Renal pelvis (tissue), 4 donors: ENCODE measurements around the gene PHACTR1. TPM values are rescaled to one million over a fixed set of nuclear protein-coding genes. Genes with fewer than 3 reads are reported as not detected.
A peak's percentile ranks its signal among the peaks of the same experiment; 100 is the strongest.

Experiments used
- DNase-seq: peaks from one replicate; pipeline ENCODE4 v3.0.0-alpha.2; 2013
- polyA plus RNA-seq, 3 donors: library from polyadenylated mRNA; unstranded; fragments of 120-200 nt; gene quantifications; one replicate each; pipeline ENCODE4 v1.2.1, GENCODE V29; 2013; ENCODE audit not compliant: insufficient read length in 3 of 3

The PHACTR1 gene
- polyA plus RNA-seq, 3 donors = 12.5 to 23.6 (median 17.9) TPM

- no peak for DNase-seq
Observed at GRCh38 chr6:13261464-13261994, 545.0 kb downstream of the PHACTR1 start.

GRCh38 chr6:13262302-13263230, 546.0 kb downstream of the PHACTR1 start:
- no peak for DNase-seq

- no peak for DNase-seq
Observed at GRCh38 chr6:13263669-13264068, 547.1 kb downstream of the PHACTR1 start.

GRCh38 chr6:13267142-13267651, 550.6 kb downstream of the PHACTR1 start:
- no peak for DNase-seq

- DNase-seq = peak; percentile 45
Observed at GRCh38 chr6:13268913-13269518, 552.4 kb downstream of the PHACTR1 start.

GRCh38 chr6:13272131-13273046, 555.8 kb downstream of the PHACTR1 start:
- peak; percentile 63 for DNase-seq

GRCh38 chr6:13273202-13273930, 556.8 kb downstream of the PHACTR1 start:
- DNase-seq = no peak

GRCh38 chr6:13273931-13274706, 557.6 kb downstream of the PHACTR1 start:
- DNase-seq = no peak

- DNase-seq = no peak
Observed at GRCh38 chr6:13274707-13275434, 558.3 kb downstream of the PHACTR1 start.

GRCh38 chr6:13275435-13275989, 558.9 kb downstream of the PHACTR1 start:
- no peak for DNase-seq

GRCh38 chr6:13277231-13277630, 560.7 kb downstream of the PHACTR1 start:
- DNase-seq = no peak

- no peak for DNase-seq
Observed at GRCh38 chr6:13278164-13278563, 561.6 kb downstream of the PHACTR1 start.

GRCh38 chr6:13278991-13279390, 562.4 kb downstream of the PHACTR1 start:
- DNase-seq = no peak

GRCh38 chr6:13280254-13280653, 563.7 kb downstream of the PHACTR1 start:
- DNase-seq = no peak

GRCh38 chr6:13281686-13282085, 565.1 kb downstream of the PHACTR1 start:
- no peak for DNase-seq

GRCh38 chr6:13282393-13283069, 566.0 kb downstream of the PHACTR1 start:
- DNase-seq = no peak

- no peak for DNase-seq
Observed at GRCh38 chr6:13283331-13283730, 566.8 kb downstream of the PHACTR1 start.

- DNase-seq = no peak
Observed at GRCh38 chr6:13284646-13285045, 568.1 kb downstream of the PHACTR1 start.
